Neuron (in vitro differentiated cells): Measurements from ENCODE around the gene PECR.
"Not testable (repeated sequence)": the region's sequence is repeated elsewhere in the genome, so short reads cannot be mapped to it uniquely, and the experiment has no call there.

Experiments
- H2AFZ ChIP-seq: one replicate; pipeline ENCODE4 v1.6.1; 2013; ENCODE audit warnings: low read depth, mild to moderate bottlenecking, inconsistent platforms, low read length, moderate library complexity
- H3K27me3 ChIP-seq: one replicate; pipeline ENCODE4 v1.6.1; 2013; ENCODE audit warnings: low read length; ENCODE audit not compliant: insufficient read depth
- H3K36me3 ChIP-seq: one replicate; pipeline ENCODE4 v1.6.1; 2013; ENCODE audit warnings: low read length; ENCODE audit not compliant: insufficient read depth
- H3K4me1 ChIP-seq: one replicate; pipeline ENCODE4 v1.6.1; 2013; ENCODE audit warnings: low read length; ENCODE audit not compliant: insufficient read depth
- H3K4me3 ChIP-seq: 2 replicates; pipeline ENCODE4 v1.5.1; 2013; ENCODE audit warnings: mild to moderate bottlenecking, low read length, moderate library complexity
- H3K9me3 ChIP-seq: one replicate; pipeline ENCODE4 v1.6.1; 2013; ENCODE audit warnings: low read length

PECR gene

GRCh38 chr2:215988556-215989207 lies 92.9 kb downstream of the PECR start:
- not testable (repeated sequence) for H3K36me3 ChIP-seq, H3K4me1 ChIP-seq, H3K27me3 ChIP-seq, H2AFZ ChIP-seq, H3K4me3 ChIP-seq
- peaks cover 17% of the 10 kb centered on the region for H3K9me3 ChIP-seq
